ENCODE results near the gene EPRS1.
"Not testable (repeated sequence)": the region's sequence is repeated elsewhere in the genome, so short reads cannot be mapped to it uniquely, and the experiment has no call there.

The EPRS1 gene

GRCh38 chr1:220056374-220056773 is 10.1 kb upstream of the EPRS1 start:
- TF ChIP-seq, protein P1, sequence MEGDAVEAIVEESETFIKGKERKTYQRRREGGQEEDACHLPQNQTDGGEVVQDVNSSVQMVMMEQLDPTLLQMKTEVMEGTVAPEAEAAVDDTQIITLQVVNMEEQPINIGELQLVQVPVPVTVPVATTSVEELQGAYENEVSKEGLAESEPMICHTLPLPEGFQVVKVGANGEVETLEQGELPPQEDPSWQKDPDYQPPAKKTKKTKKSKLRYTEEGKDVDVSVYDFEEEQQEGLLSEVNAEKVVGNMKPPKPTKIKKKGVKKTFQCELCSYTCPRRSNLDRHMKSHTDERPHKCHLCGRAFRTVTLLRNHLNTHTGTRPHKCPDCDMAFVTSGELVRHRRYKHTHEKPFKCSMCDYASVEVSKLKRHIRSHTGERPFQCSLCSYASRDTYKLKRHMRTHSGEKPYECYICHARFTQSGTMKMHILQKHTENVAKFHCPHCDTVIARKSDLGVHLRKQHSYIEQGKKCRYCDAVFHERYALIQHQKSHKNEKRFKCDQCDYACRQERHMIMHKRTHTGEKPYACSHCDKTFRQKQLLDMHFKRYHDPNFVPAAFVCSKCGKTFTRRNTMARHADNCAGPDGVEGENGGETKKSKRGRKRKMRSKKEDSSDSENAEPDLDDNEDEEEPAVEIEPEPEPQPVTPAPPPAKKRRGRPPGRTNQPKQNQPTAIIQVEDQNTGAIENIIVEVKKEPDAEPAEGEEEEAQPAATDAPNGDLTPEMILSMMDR (IDR thresholded peaks at IDR 0.05; ENCODE audit: insufficient read depth, low read depth, low read length, missing control alignments) = no peak
- no peak overlapping the region for H3K4me3 ChIP-seq (ENCODE audit: low read length)
- DNase-seq (ENCODE audit: low read depth) = no peak

DNA sequence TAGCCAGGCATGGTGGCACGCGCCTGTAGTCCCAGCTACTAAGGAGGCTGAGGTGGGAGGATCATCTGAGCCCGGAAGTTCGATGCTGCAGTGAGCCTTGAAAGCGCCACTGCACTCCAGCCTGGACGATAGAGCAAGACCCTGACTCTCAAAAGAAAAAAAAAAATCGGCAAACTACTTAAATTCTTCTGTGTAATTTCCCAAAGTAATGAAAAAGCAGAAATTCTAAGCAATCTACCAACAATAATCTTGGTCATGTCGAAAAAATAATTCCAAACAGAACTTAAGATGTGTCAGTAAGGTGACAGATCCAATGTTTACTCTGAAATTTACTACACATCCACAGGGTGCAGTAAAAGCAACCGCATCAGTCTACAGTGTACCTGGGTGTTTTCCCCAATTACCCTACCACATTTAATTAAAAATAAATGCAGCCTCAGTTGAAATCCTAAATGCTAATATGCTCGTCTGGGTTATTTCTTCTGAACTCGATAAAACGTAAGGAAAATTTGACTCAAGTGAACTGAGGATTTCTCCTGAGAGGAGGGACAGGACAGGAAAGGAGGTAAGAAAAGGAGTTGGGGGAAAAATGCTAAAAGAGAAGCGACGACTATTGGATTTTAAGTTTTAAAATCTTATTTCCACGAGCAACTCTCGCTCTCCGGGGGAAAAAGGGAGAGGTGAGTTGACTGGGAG is 801 bp downstream of the EPRS1 start:
- H3K4me3 ChIP-seq (ENCODE audit: low read length) = peak overlapping the region; percentile 96
- DNase-seq (ENCODE audit: low read depth) = peak; percentile 27
- TF ChIP-seq, protein P1 (IDR thresholded peaks at IDR 0.05; ENCODE audit: insufficient read depth, low read depth, low read length, missing control alignments) = no peak

DNA sequence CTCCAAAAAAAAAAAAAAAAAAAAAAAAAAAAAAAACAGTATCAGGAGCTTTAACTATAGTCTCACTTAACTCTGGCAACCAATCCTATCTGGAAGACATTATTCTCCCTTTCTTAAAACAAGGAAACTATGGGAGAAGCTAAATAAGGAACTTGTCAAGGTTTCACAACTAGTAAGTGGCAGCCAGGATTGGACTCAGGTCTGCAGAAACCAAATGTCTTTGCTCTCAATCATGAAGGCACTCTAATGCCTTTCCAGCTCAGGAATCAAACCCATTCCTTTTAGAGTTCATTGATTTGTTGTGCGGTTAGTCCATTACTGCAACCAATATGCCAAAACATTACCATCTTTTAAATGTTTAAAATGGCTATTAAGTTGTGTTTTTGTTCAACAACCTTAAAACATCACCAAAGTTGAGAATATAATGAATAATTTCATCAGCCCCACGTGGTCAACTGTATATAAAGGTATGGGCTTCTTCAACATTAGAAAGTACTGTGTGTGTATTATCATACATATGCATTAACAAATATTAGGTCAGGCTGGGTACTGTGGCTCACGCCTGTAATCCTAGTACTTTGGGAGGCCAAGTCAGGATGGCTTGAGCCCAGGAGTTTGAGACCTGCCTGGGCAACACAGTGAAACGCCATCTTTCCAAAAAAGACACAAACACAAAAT is 1.5 kb downstream of the EPRS1 start:
- DNase-seq (ENCODE audit: low read depth) = no peak
- TF ChIP-seq, protein P1 (IDR thresholded peaks at IDR 0.05; ENCODE audit: insufficient read depth, low read depth, low read length, missing control alignments) = no peak
- H3K4me3 ChIP-seq (ENCODE audit: low read length) = peak overlapping the region; percentile 96

DNA sequence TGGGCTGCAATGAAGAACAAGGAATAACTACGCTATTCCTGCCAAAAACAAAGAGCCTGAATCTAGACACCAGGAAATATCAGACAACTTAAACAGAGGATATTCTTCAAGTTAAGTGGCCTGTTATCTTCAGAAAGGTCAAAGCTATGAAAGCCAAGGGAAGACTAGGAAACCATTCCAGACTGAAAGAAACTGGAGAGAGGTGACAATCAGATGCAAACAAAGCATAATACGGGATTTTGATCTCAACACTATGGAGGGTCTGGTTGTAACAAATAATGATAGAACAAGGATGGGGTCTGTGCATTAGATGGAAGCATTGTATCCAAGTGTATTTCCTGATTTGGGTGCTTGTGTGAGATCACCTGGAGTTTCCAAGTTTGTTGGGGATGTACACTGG is 2.7 kb downstream of the EPRS1 start:
- H3K4me3 ChIP-seq (ENCODE audit: low read length) = no peak overlapping the region
- TF ChIP-seq, protein P1 (IDR thresholded peaks at IDR 0.05; ENCODE audit: insufficient read depth, low read depth, low read length, missing control alignments) = no peak
- no peak for DNase-seq (ENCODE audit: low read depth)

DNA sequence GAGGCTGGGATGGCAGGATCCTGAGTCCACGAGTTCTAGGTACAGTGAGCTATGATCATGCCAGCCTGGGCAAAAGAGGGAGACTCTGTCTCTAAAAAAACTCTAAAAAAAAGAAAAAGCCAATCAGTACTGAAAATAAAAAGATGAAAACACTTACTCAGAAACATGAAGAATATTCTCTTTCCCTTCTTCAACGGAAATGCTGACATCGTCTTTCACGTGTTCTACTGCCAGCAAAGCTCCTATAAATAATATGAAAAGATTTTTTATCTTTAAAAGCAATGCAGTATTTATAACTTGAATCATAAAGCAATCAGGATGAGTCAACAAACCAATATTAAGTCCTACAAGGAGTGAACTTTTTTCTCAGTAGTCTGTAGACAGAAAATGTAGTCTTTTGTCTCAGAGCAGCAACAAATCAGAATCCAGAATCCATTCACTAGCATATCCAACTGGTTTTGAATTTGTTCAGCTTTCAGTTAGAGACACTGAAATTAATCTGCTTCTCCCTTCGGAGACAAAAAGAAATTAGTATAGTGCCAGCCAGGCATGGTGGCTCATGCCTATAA is 6.2 kb downstream of the EPRS1 start:
- TF ChIP-seq, protein P1 (IDR thresholded peaks at IDR 0.05; ENCODE audit: insufficient read depth, low read depth, low read length, missing control alignments) = no peak
- no peak for DNase-seq (ENCODE audit: low read depth)
- no peak overlapping the region for H3K4me3 ChIP-seq (ENCODE audit: low read length)

DNA sequence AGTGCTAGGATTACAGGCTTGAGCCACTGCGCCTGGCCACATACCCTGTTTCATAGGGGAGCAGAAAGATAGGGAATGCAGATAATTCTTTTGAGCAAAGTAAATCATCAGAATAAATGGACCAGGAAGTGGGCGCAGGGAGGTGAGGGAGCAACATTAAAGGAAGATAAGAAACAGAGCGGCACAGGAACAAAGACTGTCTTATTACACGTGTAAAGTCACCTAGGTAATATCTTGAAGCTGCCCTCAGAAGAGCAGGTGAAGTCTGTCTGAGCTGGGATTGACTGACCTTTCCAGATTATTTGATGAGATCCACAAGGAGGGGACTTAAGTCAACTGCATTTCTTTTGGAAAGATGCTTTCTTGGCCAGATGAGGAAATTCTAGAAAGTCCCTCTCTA is 7.7 kb downstream of the EPRS1 start:
- TF ChIP-seq, protein P1 (IDR thresholded peaks at IDR 0.05; ENCODE audit: insufficient read depth, low read depth, low read length, missing control alignments) = no peak
- no peak for DNase-seq (ENCODE audit: low read depth)
- H3K4me3 ChIP-seq (ENCODE audit: low read length) = no peak overlapping the region

DNA sequence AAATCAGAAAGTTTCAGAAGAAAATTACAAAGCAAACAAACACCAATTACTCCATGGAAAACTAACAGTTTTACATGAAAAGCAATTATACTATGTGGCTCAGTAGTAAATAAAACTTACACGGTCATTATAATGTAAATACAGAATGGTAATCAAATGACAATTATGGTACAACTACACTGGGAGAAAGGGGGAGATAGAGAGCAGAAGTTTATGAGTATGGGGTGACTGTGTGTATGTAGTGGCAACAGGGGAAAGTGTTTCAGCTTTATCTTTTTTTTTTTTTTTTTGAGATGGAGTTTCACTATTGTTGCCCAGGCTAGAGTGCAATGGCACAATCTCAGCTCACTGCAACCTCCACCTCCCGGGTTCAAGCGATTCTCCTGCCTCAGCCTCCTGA is 8.5 kb downstream of the EPRS1 start:
- not testable (repeated sequence) for DNase-seq (ENCODE audit: low read depth); H3K4me3 ChIP-seq (ENCODE audit: low read length)

Data from epithelial cell of esophagus (primary cell).